NCI-H1105 treated with DMSO at 0.1 percent for 48 hours (cell line): ENCODE results near the gene AP3M1.
A peak's percentile ranks its signal among the peaks of the same experiment; 100 is the strongest.

Experiments used
- DNase-seq: peaks from one replicate; lab custom pipeline; 2025; lab: John Stamatoyannopoulos, UW

Gene AP3M1

GRCh38 chr10:74114041-74114448, 36.6 kb downstream of the AP3M1 start:
- no peak for DNase-seq

GRCh38 chr10:74113546-74113945, 37.1 kb downstream of the AP3M1 start:
- DNase-seq, result no peak

- no peak for DNase-seq
These were observed 38.8 kb downstream of the AP3M1 start for GRCh38 chr10:74111799-74112198.

GRCh38 chr10:74110120-74110519, 40.5 kb downstream of the AP3M1 start:
- DNase-seq, result no peak

- no peak for DNase-seq
These were observed 41.2 kb downstream of the AP3M1 start for GRCh38 chr10:74109452-74109851.

- no peak for DNase-seq
These were observed 43.2 kb downstream of the AP3M1 start for GRCh38 chr10:74107391-74107790.

- no peak for DNase-seq
These were observed 45.6 kb downstream of the AP3M1 start for GRCh38 chr10:74104996-74105395.

- no peak for DNase-seq
These were observed 46.1 kb downstream of the AP3M1 start for GRCh38 chr10:74104480-74104879.

- DNase-seq, result no peak
These were observed 46.9 kb downstream of the AP3M1 start for GRCh38 chr10:74103560-74104258.

GRCh38 chr10:74099836-74100235, 50.8 kb downstream of the AP3M1 start:
- no peak for DNase-seq

GRCh38 chr10:74099420-74099819, 51.2 kb downstream of the AP3M1 start:
- no peak for DNase-seq

- no peak for DNase-seq
These were observed 52.9 kb downstream of the AP3M1 start for GRCh38 chr10:74097776-74098175.

- DNase-seq, result no peak
These were observed 53.9 kb downstream of the AP3M1 start for GRCh38 chr10:74096777-74097176.

- DNase-seq, result no peak
These were observed 56.4 kb downstream of the AP3M1 start for GRCh38 chr10:74094231-74094630.

GRCh38 chr10:74093530-74094164, 57.0 kb downstream of the AP3M1 start:
- no peak for DNase-seq

GRCh38 chr10:74092372-74092771, 58.3 kb downstream of the AP3M1 start:
- no peak for DNase-seq

GRCh38 chr10:74088722-74089121, 61.9 kb downstream of the AP3M1 start:
- DNase-seq, result no peak

GRCh38 chr10:74086317-74086716, 64.3 kb downstream of the AP3M1 start:
- no peak for DNase-seq

GRCh38 chr10:74084955-74085354, 65.7 kb downstream of the AP3M1 start:
- no peak for DNase-seq

GRCh38 chr10:74083304-74083703, 67.3 kb downstream of the AP3M1 start:
- no peak for DNase-seq

- DNase-seq, result no peak
These were observed 68.5 kb downstream of the AP3M1 start for GRCh38 chr10:74081941-74082718.

GRCh38 chr10:74081192-74081803, 69.3 kb downstream of the AP3M1 start:
- DNase-seq, result peak; percentile 42
